B cell (primary cell): ENCODE measurements around the gene KLHL3. TPM values are rescaled to one million over a fixed set of nuclear protein-coding genes. Genes with fewer than 3 reads are reported as not detected.

Experiments used
- ATAC-seq: fragments of 200-7000 bp; cut with Tn5 transposase; one replicate; pipeline ENCODE4 v1.10.0; 2021; ENCODE audit warnings: low read depth, mild to moderate bottlenecking, moderate number of reproducible peaks, moderate library complexity
- CTCF ChIA-PET: fragments of 350-600 bp; sonication (Branson Sonifier 250); formaldehyde crosslinking; loops from one replicate; lab custom pipeline; 2021; ENCODE audit warnings: antibody characterized with exemption, inconsistent platforms; lab: Charles Lee
- POLR2A ChIA-PET: fragments of 350-600 bp; sonication (Branson Sonifier 250); formaldehyde crosslinking; loops from one replicate; lab custom pipeline; 2021; ENCODE audit warnings: antibody characterized with exemption; lab: Charles Lee
- DNase-seq: peaks from one replicate; pipeline ENCODE4 v3.0.0; 2013
- H2AFZ ChIP-seq: 2 replicates; pipeline ENCODE4 v1.6.1; 2012; ENCODE audit warnings: mild to moderate bottlenecking, low read depth, low read length; ENCODE audit not compliant: insufficient read depth, poor library complexity, severe bottlenecking
- H3K27ac ChIP-seq, 2 donors: 1 replicate in 1 of 2; 2 replicates in 1 of 2; pipeline ENCODE4 v1.5.1; 2012 to 2013; ENCODE audit warnings: low read length in 2 of 2, mild to moderate bottlenecking in 2 of 2, moderate library complexity in 1 of 2
- H3K27me3 ChIP-seq, 4 experiments: fragments of 200-600 bp in 1 of 4; sonication (generic) in 1 of 4; replicated peaks in 1 of 4; 1 replicate in 2 of 4; 2 replicates in 2 of 4; pipeline versions ENCODE4 v1.6.1 to v1.7.0; 2013 to 2016; ENCODE audit warnings: low read length in 3 of 4, mild to moderate bottlenecking in 2 of 4, mixed read lengths in 1 of 4, moderate library complexity in 1 of 4; ENCODE audit not compliant: insufficient read depth in 4 of 4, control insufficient read depth in 3 of 4; ENCODE audit errors: control extremely low read depth in 1 of 4
- H3K36me3 ChIP-seq, 2 experiments: replicated peaks in 1 of 2; 1 replicate in 1 of 2; 2 replicates in 1 of 2; pipeline versions ENCODE4 v1.6.1 to v1.7.1; 2013; ENCODE audit warnings: low read length in 1 of 2; ENCODE audit not compliant: insufficient read depth in 2 of 2, control insufficient read depth in 1 of 2; ENCODE audit errors: control extremely low read depth in 1 of 2, extremely low read depth in 1 of 2
- H3K4me1 ChIP-seq, 2 donors: fragments of 200-600 bp in 1 of 2; sonication (generic) in 1 of 2; 1 replicate in 1 of 2; 2 replicates in 1 of 2; pipeline versions ENCODE4 v1.5.1 to v1.6.1; 2013 to 2017; ENCODE audit warnings: low read length in 2 of 2; ENCODE audit not compliant: control insufficient read depth in 2 of 2, insufficient read depth in 2 of 2
- H3K4me2 ChIP-seq: replicated peaks from 2 replicates; pipeline ENCODE3; 2012; ENCODE audit warnings: mild to moderate bottlenecking, low read depth, low read length; ENCODE audit not compliant: poor library complexity, severe bottlenecking
- H3K4me3 ChIP-seq, 5 experiments: fragments of 200-600 bp in 1 of 5; sonication (generic) in 1 of 5; 1 replicate in 3 of 5; 2 replicates in 2 of 5; pipeline versions ENCODE4 v1.5.1 to v1.7.0; 2011 to 2016; ENCODE audit warnings: low read length in 4 of 5, mild to moderate bottlenecking in 4 of 5, low read depth in 2 of 5, control low read depth in 1 of 5, moderate library complexity in 1 of 5; ENCODE audit not compliant: insufficient read depth in 1 of 5; ENCODE audit errors: control extremely low read depth in 1 of 5, extremely low read depth in 1 of 5
- H3K79me2 ChIP-seq: fragments of 200-600 bp; sonication (generic); one replicate; pipeline ENCODE4 v1.6.0; 2016; ENCODE audit warnings: low read length; ENCODE audit not compliant: control insufficient read depth, insufficient read depth
- H3K9ac ChIP-seq: fragments of 200-600 bp; sonication (generic); 2 replicates; pipeline ENCODE4 v1.6.1; 2017; ENCODE audit warnings: mild to moderate bottlenecking, low read length, moderate library complexity
- H3K9me3 ChIP-seq, 3 donors: one replicate each; pipeline versions ENCODE4 v1.6.1 to v1.7.1; 2013; ENCODE audit warnings: low read length in 2 of 3; ENCODE audit not compliant: control insufficient read depth in 2 of 3, insufficient read depth in 1 of 3; ENCODE audit errors: control extremely low read depth in 1 of 3
- H4K20me1 ChIP-seq: 2 replicates; pipeline ENCODE4 v1.6.0; 2012; ENCODE audit warnings: mild to moderate bottlenecking, low read length; ENCODE audit not compliant: insufficient read depth, control insufficient read depth, poor library complexity, severe bottlenecking
- H3K27ac Mint-ChIP-seq: one replicate; pipeline ENCODE4 v1.8.0; 2021; ENCODE audit warnings: mixed read lengths
- H3K27me3 Mint-ChIP-seq: one replicate; pipeline ENCODE4 v1.8.0; 2021; ENCODE audit warnings: mixed read lengths
- H3K4me1 Mint-ChIP-seq: one replicate; pipeline ENCODE4 v1.8.0; 2021; ENCODE audit warnings: mixed read lengths
- H3K4me3 Mint-ChIP-seq: one replicate; pipeline ENCODE4 v1.8.0; 2021; ENCODE audit warnings: mixed read lengths
- H3K9me3 Mint-ChIP-seq: one replicate; pipeline ENCODE4 v1.8.0; 2022; ENCODE audit warnings: mixed read lengths; ENCODE audit not compliant: insufficient read depth
- CTCF ChIP-seq: fragments of 200-600 bp; IDR thresholded peaks from one replicate; pipeline ENCODE4 v1.8.0; 2022; ENCODE audit warnings: antibody characterized with exemption, mild to moderate bottlenecking
- EZH2 ChIP-seq: IDR thresholded peaks from 2 replicates; pipeline ENCODE4 v1.6.1; 2012; ENCODE audit warnings: borderline replicate concordance, low read depth, mild to moderate bottlenecking, moderate library complexity, low read length; ENCODE audit not compliant: insufficient read depth, poor library complexity, severe bottlenecking
- WGBS: methylation state at CpG from one replicate; pipeline ENCODE4 v1.1.5; 2013; ENCODE audit warnings: missing lambda C conversion rate; ENCODE audit not compliant: insufficient coverage; 5-methylcytosine and 5-hydroxymethylcytosine counted together
- intact Hi-C: fragments of 100-400 bp; cut with micrococcal nuclease; formaldehyde crosslinking; loops from one replicate; pipeline ENCODE4 v1.10.0; 2022
- polyA plus RNA-seq: library from polyadenylated mRNA; depleted of rRNA; stranded (reverse); fragments of >200 nt; gene quantifications from 2 replicates; pipeline ENCODE4 v1.2.3, GENCODE V29; 2012
- total RNA-seq, 2 donors: library from RNA; stranded (reverse); fragments of 120-200 nt in 1 of 2; gene quantifications; 1 replicate in 1 of 2; 2 replicates in 1 of 2; pipeline versions ENCODE4 v1.2.3 to v1.2.4, GENCODE V29; 2013 to 2022

Gene KLHL3
- total and polyA plus RNA-seq, 2 donors (not counting 1 experiment from before 2014, with no cell fraction given), result 3.3 to 4.5 TPM

- Mint-ChIP-seq H3K4me1 (no peaks in the 10 kb centered on the region), H3K4me3 (no peak overlapping the region), H3K27ac (no peak overlapping the region), H3K27me3 (no peaks in the 10 kb centered on the region), H3K9me3 (no peaks in the 10 kb centered on the region)
- CTCF ChIA-PET, result interaction anchor here (1.8 kb wide), 1 partner anchor 19 kb away, joined by 9 read pairs; no protein-coding TSS in a partner anchor
- Histone ChIP-seq H3K9me3 (no peaks in the 10 kb centered on the region), H3K9ac (no peak overlapping the region), H4K20me1 (no peaks in the 10 kb centered on the region), H3K4me1 (no peaks in the 10 kb centered on the region), H3K27me3 (no peaks in the 10 kb centered on the region), H3K27ac (no peak overlapping the region), H3K36me3 (no peaks in the 10 kb centered on the region), H2AFZ (no peak overlapping the region), H3K4me3 (no peak overlapping the region), H3K4me2 (no peak overlapping the region), H3K79me2 (no peaks in the 10 kb centered on the region)
- no peak for TF ChIP-seq EZH2
- no peak for TF ChIP-seq CTCF
- intact Hi-C loops, result no loop called here
- WGBS, result 100% methylated on average over 1 of the region's 1 CpG
- ATAC-seq (no peak), DNase-seq (no peak)
- POLR2A ChIA-PET, result interaction anchor here (0.5 kb wide), 1 partner anchor 63 kb away, joined by 4 read pairs; no protein-coding TSS in a partner anchor
These were observed 56.0 kb downstream of the KLHL3 start for GRCh38 chr5:137679910-137680309.

GRCh38 chr5:137679195-137679594 is 56.7 kb downstream of the KLHL3 start:
- H3K9me3 ChIP-seq, result no peaks in the 10 kb centered on the region
- ChIA-PET CTCF (interaction anchor here (1.8 kb wide), 1 partner anchor 19 kb away, joined by 9 read pairs; no protein-coding TSS in a partner anchor), POLR2A (no interaction called here)
- no peaks in the 10 kb centered on the region for H3K36me3 ChIP-seq
- H3K27me3 Mint-ChIP-seq, result no peaks in the 10 kb centered on the region
- WGBS, result 100% methylated on average over 1 of the region's 4 CpGs
- intact Hi-C loops, result no loop called here
- H3K4me3 ChIP-seq, result no peak overlapping the region
- H3K4me1 ChIP-seq, result no peaks in the 10 kb centered on the region
- H2AFZ ChIP-seq, result no peak overlapping the region
- H4K20me1 ChIP-seq, result no peaks in the 10 kb centered on the region
- no peaks in the 10 kb centered on the region for H3K4me1 Mint-ChIP-seq
- H3K9ac ChIP-seq, result no peak overlapping the region
- no peaks in the 10 kb centered on the region for H3K9me3 Mint-ChIP-seq
- TF ChIP-seq EZH2 (no peak), CTCF (no peak)
- no peak overlapping the region for H3K27ac Mint-ChIP-seq
- ATAC-seq (no peak), DNase-seq (no peak)
- H3K4me3 Mint-ChIP-seq, result no peak overlapping the region
- no peaks in the 10 kb centered on the region for H3K27me3 ChIP-seq
- H3K27ac ChIP-seq, result no peak overlapping the region
- H3K79me2 ChIP-seq, result no peaks in the 10 kb centered on the region
- H3K4me2 ChIP-seq, result no peak overlapping the region
